ENCODE data around the gene CCZ1B. TPM values are rescaled to one million over a fixed set of nuclear protein-coding genes. Genes with fewer than 3 reads are reported as not detected.
"Not testable (repeated sequence)": the region's sequence is repeated elsewhere in the genome, so short reads cannot be mapped to it uniquely, and the experiment has no call there.

Gene CCZ1B
- polyA plus RNA-seq, 3 donors, result 20.4 to 37.7 (median 21.9) TPM

GRCh38 chr7:6835521-6835920, 9.4 kb upstream of the CCZ1B start:
- H3K4me1 Mint-ChIP-seq; H3K36me3 Mint-ChIP-seq; H3K4me2 ChIP-seq (replicated peaks; ENCODE audit: extremely low read depth, low read length, poor library complexity, severe bottlenecking); H3K9ac ChIP-seq (ENCODE audit: insufficient read depth, low read length, poor library complexity, severe bottlenecking); H2AFZ ChIP-seq (ENCODE audit: insufficient read depth, low read depth, low read length, poor library complexity, severe bottlenecking); H3K4me3 Mint-ChIP-seq; DNase-seq; H3K4me3 ChIP-seq (replicated peaks in 1 of 3; ENCODE audit: low read depth in 2 of 3, low read length in 3 of 3); H3K4me1 ChIP-seq (ENCODE audit: control insufficient read depth in 1 of 2, insufficient read depth in 2 of 2, low read length in 2 of 2); H3K27me3 ChIP-seq (ENCODE audit: control insufficient read depth in 2 of 2, insufficient read depth in 2 of 2, low read length in 2 of 2); H3K79me2 ChIP-seq (ENCODE audit: insufficient read depth, low read length); intact Hi-C loops (cut with micrococcal nuclease); H3K9me3 ChIP-seq (replicated peaks in 1 of 2; ENCODE audit: control insufficient read depth in 1 of 2, insufficient read depth in 1 of 2, low read length in 2 of 2); H4K20me1 ChIP-seq (ENCODE audit: insufficient read depth, low read length); H3K27ac ChIP-seq (ENCODE audit: low read depth in 1 of 2, low read length in 2 of 2); H3K36me3 ChIP-seq (replicated peaks in 1 of 2; ENCODE audit: control insufficient read depth in 1 of 2, insufficient read depth in 2 of 2, low read length in 2 of 2): not testable (repeated sequence)
- H3K27me3 Mint-ChIP-seq (ENCODE audit: low read depth in 3 of 3), result peaks cover 7 to 20% (median 10%) of the 10 kb centered on the region in 3 donors
- 84% methylated on average over 2 of the region's 3 CpGs for WGBS (ENCODE audit: insufficient coverage)
- H3K9me3 Mint-ChIP-seq, result peaks cover 0 to 21% (median 14%) of the 10 kb centered on the region in 7 donors
- peak overlapping the region in 1 of 7 donors; percentile 1 for H3K27ac Mint-ChIP-seq

- Histone ChIP-seq H3K4me2 (replicated peaks; ENCODE audit: extremely low read depth, low read length, poor library complexity, severe bottlenecking) (no peak overlapping the region), H3K27ac (ENCODE audit: low read depth in 1 of 2, low read length in 2 of 2) (no peak overlapping the region), H3K4me3 (replicated peaks in 1 of 3; ENCODE audit: low read depth in 2 of 3, low read length in 3 of 3) (no peak overlapping the region), H4K20me1 (ENCODE audit: insufficient read depth, low read length) (no peaks in the 10 kb centered on the region), H3K9ac (ENCODE audit: insufficient read depth, low read length, poor library complexity, severe bottlenecking) (no peak overlapping the region), H2AFZ (ENCODE audit: insufficient read depth, low read depth, low read length, poor library complexity, severe bottlenecking) (no peak overlapping the region), H3K4me1 (ENCODE audit: control insufficient read depth in 1 of 2, insufficient read depth in 2 of 2, low read length in 2 of 2) (no peaks in the 10 kb centered on the region), H3K79me2 (ENCODE audit: insufficient read depth, low read length) (no peaks in the 10 kb centered on the region), H3K27me3 (ENCODE audit: control insufficient read depth in 2 of 2, insufficient read depth in 2 of 2, low read length in 2 of 2) (peaks cover 2 to 8% of the 10 kb centered on the region in 2 donors), H3K9me3 (replicated peaks in 1 of 2; ENCODE audit: control insufficient read depth in 1 of 2, insufficient read depth in 1 of 2, low read length in 2 of 2) (peaks cover 0 to 2% of the 10 kb centered on the region in 2 donors), H3K36me3 (replicated peaks in 1 of 2; ENCODE audit: control insufficient read depth in 1 of 2, insufficient read depth in 2 of 2, low read length in 2 of 2) (no peaks in the 10 kb centered on the region)
- intact Hi-C loops (cut with micrococcal nuclease), result no loop called here
- no peak for DNase-seq
- Mint-ChIP-seq H3K27ac (no peak overlapping the region), H3K36me3 (no peaks in the 10 kb centered on the region), H3K27me3 (ENCODE audit: low read depth in 3 of 3) (peaks cover 7 to 25% (median 17%) of the 10 kb centered on the region in 3 donors), H3K9me3 (peaks cover 0 to 20% (median 14%) of the 10 kb centered on the region in 7 donors), H3K4me1 (no peaks in the 10 kb centered on the region), H3K4me3 (no peak overlapping the region)
- no CpG with 5 or more reads among the region's 6 CpGs for WGBS (ENCODE audit: insufficient coverage)
- TF ChIP-seq, protein P1, sequence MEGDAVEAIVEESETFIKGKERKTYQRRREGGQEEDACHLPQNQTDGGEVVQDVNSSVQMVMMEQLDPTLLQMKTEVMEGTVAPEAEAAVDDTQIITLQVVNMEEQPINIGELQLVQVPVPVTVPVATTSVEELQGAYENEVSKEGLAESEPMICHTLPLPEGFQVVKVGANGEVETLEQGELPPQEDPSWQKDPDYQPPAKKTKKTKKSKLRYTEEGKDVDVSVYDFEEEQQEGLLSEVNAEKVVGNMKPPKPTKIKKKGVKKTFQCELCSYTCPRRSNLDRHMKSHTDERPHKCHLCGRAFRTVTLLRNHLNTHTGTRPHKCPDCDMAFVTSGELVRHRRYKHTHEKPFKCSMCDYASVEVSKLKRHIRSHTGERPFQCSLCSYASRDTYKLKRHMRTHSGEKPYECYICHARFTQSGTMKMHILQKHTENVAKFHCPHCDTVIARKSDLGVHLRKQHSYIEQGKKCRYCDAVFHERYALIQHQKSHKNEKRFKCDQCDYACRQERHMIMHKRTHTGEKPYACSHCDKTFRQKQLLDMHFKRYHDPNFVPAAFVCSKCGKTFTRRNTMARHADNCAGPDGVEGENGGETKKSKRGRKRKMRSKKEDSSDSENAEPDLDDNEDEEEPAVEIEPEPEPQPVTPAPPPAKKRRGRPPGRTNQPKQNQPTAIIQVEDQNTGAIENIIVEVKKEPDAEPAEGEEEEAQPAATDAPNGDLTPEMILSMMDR (IDR thresholded peaks at IDR 0.05), result no peak
Measured at GRCh38 chr7:6833636-6834035, 7.6 kb upstream of the CCZ1B start.
